GM10266 (cell line): ENCODE results near the gene VAT1L.

Source experiments
- DNase-seq: peaks from one replicate; pipeline ENCODE4 v3.0.0; 2012; ENCODE audit errors: extremely low spot score
- TF ChIP-seq, protein P1 (sequence below): IDR thresholded peaks from 2 replicates; pipeline ENCODE4 v1.5.1; 2012; ENCODE audit warnings: mild to moderate bottlenecking, low read depth; ENCODE audit not compliant: control insufficient read depth, insufficient read depth; ENCODE audit errors: missing control alignments

VAT1L gene

DNA sequence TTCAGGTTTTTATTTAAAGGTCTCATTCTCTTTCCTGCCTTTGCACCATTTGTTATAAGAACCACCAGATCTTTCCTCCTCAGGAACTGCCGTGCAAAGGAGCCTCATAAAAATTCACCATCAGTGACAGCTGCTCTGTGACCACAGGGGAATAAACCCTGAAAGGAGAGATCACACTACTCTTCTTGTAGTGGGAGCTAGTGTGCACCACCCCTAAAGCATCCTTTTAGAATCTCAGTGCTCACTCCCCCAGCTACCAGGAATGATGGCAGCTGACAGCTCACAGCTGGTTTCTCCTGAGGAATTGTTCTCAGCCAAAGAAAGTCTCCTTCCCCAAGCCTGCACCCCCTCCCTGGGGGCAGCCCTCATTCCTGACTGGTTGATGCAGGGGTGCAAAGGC, 18.7 kb downstream of the VAT1L start:
- TF ChIP-seq, protein P1, sequence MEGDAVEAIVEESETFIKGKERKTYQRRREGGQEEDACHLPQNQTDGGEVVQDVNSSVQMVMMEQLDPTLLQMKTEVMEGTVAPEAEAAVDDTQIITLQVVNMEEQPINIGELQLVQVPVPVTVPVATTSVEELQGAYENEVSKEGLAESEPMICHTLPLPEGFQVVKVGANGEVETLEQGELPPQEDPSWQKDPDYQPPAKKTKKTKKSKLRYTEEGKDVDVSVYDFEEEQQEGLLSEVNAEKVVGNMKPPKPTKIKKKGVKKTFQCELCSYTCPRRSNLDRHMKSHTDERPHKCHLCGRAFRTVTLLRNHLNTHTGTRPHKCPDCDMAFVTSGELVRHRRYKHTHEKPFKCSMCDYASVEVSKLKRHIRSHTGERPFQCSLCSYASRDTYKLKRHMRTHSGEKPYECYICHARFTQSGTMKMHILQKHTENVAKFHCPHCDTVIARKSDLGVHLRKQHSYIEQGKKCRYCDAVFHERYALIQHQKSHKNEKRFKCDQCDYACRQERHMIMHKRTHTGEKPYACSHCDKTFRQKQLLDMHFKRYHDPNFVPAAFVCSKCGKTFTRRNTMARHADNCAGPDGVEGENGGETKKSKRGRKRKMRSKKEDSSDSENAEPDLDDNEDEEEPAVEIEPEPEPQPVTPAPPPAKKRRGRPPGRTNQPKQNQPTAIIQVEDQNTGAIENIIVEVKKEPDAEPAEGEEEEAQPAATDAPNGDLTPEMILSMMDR, result no peak
- DNase-seq, result no peak

DNA sequence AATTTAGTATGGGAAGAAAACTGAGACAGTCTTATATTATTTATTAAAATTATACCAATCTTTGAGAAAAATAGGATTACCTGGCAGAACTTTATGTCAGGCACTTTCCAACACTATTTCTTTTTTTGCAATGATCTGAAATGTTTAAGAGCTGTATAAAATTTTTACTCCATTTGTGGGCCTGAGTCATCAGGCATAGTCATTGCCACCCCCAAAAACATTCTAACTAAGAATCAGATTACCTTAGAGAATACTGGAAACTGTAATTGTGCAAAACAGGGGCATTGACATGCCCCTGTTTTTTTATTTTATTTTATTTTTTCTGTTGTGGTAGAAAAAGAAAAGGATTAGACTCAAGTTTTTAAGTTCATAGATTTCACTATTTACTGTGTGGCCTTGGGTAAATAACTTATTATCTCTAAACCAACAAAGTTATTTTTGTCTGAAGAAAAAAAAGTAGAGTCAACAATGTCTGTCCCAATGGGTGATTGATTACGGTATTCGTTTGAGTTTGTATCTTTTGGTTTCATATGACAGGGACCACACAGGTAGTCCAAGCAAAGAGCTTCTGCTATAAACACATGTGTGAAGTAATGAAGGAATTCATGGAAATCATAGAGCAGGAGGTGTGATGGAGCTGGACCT, 24.6 kb downstream of the VAT1L start:
- TF ChIP-seq, protein P1, result no peak
- DNase-seq, result no peak

DNA sequence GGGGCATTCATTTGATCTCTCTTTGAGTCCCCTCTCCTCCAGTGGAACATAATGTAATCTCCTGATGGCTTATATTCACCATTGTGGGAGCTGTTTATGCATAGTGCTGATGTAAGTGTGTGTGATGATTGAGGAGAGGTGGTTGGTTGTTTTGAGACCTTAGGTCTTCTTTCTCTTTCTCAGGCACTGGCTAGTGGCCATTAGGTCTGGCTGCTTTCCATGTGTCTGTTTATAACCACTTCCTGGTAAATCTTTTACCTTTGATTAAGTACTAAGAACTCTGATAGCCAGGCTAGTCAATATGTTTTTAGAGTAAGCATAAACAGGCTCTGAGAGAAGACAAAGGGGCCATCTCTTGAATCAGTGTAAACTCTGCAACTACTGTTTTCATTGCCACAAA, 27.9 kb downstream of the VAT1L start:
- TF ChIP-seq, protein P1, result no peak
- DNase-seq, result no peak

DNA sequence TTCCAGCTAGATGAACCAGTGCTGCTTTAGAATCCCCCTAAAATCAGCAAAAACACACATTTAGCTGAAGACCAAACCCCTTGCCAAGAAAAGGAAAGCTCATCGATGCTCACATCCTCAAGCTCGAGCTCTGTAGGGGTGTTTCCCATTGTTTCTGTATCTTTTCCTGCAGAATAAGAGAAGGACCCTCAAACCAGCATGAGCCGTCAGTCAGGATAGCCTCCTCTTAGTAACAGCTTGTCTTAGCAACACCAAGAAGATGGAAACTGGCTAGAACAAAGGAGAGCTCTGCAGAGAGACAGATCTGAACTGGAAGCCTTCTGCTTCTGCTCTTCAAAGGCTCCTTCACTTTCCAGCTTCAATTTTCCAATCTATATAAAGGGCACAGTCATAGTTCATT, 32.0 kb downstream of the VAT1L start:
- no peak for DNase-seq

DNA sequence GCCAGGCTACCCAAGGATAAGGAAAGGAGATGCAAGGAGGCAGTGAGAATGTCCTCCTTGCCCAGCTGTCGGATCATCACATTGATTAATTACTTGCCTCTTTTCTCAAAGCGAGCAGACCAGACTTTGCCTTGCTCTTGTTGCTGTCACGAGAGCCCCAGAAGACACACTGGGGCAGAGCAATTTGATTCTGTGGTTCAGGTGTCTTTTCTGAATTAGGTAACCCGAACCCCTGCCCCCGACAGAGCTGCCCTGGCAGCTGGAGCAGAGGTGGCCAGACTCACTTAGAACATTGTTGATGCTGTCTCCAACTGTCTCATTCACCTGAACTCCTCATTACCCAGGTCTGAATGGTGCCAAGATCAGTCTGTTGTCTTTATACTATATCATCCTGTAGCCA, 34.3 kb downstream of the VAT1L start:
- DNase-seq, result no peak
- TF ChIP-seq, protein P1, result no peak

More for the DNA sequence above, 32.0 kb downstream of the VAT1L start:
- TF ChIP-seq, protein P1, result no peak

DNA sequence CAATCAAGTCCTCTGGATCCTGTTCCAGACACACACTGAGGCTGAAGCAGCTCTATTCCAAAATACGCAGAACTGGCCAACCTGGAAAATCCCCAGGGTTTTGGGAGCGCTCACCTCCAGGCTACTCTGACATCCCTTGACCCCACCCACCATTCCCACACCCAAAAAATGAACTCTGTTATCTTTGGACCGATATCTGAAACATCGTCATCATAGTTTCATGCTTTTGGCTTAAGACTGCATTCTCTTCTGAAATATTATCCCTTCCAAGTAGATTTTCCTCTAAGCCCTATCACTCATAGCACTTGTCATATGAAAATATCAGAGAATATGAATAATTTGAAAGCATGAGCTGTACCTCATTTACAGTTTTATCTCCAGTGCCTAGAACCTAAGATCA, 34.7 kb downstream of the VAT1L start:
- no peak for DNase-seq
- TF ChIP-seq, protein P1, result no peak

DNA sequence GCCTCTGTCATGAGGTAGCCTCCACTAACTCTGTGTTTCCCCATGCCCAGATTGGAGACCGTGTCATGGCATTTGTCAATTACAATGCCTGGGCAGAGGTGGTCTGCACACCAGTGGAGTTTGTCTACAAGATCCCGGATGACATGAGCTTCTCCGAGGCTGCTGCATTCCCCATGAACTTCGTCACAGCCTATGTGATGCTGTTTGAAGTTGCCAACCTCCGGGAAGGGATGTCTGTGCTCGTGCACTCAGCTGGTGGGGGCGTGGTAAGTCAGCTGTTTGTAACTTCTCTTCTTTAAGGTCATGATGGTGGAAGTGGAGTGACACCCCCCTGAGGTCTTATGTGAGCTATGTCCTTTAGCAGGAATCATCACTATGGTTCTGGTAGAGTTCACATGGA, 36.8 kb downstream of the VAT1L start:
- TF ChIP-seq, protein P1, result no peak
- DNase-seq, result no peak
